GM21381 (cell line): ENCODE measurements around the gene ITPRIP.

Experiments
- ATAC-seq: cut with Tn5 transposase; IDR thresholded peaks from one replicate; pipeline ENCODE4 v1.9.1; 2021; ENCODE audit warnings: mild to moderate bottlenecking, moderate library complexity; ENCODE audit not compliant: unreplicated experiment

The ITPRIP gene

DNA sequence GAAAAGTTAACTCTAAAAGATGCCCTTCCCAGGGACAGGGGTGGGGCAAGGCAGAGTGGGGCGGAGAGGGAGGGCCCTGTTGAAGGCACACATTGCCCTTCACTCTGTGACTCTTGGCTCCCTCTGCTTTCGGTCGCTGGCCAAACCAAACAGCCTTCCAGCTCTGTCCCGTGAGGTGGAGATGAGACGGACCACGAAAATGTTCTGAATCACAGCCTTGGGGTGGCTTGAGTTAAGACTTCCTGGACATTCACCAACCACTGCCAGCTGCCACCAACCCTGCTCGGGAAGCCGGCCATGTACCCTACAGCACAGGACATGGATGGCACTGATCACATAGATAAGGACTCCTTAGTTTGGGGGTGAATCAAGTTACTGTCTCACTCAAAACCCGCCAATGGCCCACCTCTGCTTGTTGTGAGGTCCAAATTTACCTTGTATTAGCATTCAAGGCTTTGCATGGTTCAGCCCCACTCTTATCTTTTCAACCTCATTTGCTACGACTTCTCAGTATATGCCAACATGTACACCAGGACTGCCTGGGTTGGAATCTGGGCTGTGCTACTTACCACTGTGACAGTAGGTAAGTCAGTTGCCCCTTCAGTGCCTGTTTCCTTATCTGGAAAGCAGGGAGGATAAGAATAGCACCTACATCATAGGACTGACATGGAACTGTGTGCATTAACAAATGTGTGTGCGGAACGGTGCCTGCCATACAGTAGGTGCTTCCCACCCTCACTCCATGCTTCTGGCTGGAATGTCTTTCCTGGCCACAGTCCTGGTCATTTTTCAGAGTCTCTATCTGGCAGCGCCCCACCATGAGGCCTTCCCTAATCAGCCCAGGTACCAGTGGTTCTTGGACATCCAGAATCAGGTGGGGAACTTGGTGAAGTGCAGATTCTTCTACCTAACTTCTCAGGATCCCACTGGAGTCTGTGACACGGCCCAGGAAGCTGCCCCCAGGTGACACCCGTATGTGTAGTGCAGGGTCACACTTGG lies 28.0 kb downstream of the ITPRIP start:
- no peak for ATAC-seq

- peak; percentile 79 for ATAC-seq
These were observed 29.8 kb downstream of the ITPRIP start for GRCh38 chr10:104308439-104308903.

DNA sequence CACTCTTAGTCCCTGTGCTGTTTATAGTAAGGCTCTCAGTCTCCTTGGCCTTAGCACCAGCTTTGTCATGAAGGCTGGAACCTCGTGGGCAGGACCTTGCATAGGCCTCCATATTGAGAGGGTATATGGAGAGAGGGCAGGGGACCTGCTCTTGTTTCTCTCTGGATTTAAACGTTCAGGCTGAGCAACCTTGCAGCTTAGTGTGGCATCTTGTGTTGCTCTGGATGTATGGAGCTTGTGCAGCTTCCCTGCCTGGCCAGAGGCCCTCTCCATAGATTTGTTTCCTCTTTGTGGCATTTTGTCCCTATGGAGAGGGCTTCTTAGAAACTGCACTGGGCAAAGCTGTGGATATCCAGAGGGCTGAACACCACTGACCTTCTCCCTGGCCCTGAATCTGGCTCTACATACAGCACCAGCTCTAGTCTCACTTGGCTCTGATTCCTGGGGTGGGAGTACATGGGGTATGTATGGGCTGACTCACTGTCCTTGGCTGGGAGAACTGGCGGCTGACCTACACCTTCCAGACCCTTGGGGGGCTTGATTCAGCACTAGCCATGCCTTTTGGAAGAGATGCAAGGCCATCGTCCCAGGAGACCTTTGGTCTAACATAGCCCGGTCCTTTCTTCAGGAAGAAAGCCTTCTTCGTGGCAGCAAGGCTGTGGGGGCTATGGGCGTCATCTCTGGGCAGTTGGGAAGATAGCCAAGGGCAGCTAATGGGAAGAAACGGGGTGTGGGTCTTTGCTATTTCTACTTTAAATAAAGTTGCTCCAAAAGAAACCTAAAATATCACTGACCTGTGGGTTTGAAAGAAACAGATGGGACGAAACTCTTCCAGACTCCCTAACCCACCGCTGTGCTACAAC lies 30.5 kb downstream of the ITPRIP start:
- no peak for ATAC-seq

DNA sequence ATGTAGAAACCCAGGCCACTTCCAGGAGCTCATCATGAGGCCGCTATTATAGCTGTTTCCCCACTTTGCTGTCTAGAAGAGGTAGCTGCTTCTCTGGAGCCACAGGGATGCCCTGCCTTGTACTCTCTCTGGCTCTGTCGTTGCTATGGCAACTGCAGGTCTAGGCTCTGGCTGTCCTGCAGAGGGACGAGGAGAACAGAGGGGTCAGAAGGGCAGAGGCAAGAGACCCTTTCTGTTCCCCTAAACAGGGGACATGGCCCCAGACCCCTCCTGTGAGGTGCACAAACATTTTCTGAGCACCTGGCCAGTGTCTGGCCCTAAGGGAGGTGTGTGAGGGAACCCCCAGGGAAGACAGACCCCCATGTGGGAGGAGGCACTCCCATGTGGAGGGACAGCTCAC lies 31.4 kb downstream of the ITPRIP start:
- ATAC-seq, result no peak

- ATAC-seq, result no peak
These were observed 33.3 kb downstream of the ITPRIP start for GRCh38 chr10:104304927-104305326.

- ATAC-seq, result no peak
These were observed 33.9 kb downstream of the ITPRIP start for GRCh38 chr10:104304356-104304745.

DNA sequence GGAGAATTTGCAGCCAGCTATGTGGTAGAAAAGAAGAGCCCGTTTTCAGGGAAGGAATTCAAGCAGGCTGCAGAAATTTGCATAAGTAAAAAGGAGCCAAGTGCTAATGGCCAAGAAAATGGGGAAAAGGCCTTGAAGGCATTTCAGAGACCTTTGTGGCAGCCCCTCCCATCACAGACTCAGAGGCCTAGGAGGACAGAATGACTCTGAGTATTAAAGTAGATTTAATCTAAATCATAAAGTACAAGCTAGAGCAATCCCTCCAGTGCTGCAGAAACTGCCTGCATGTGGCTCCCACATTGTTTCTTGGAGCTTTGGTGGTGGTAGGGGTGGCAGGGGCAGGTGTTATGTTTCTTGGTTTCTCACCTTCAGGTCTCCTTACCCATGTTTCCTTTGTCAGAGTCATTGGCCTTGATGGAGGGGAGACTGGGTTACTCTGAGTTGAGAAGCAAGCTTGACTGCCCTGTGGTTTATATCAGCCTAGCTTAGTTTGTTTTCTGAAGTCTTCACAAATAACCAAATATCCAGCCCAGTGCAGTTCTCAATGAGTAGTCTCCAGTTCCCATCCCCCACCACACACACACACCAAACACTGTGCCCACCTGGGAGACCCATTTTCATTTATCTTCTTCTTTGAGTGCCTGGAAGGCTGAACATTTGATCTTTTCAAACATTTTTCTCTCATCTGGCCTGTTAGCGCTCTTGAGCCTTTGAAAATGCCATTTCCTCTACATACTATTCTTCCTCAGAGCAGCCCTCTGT lies 34.5 kb downstream of the ITPRIP start:
- ATAC-seq, result no peak

- no peak for ATAC-seq
These were observed 36.2 kb downstream of the ITPRIP start for GRCh38 chr10:104301907-104302690.

GRCh38 chr10:104300736-104301292 lies 37.5 kb downstream of the ITPRIP start:
- ATAC-seq, result no peak

GRCh38 chr10:104300002-104300735 lies 38.1 kb downstream of the ITPRIP start:
- ATAC-seq, result no peak

- no peak for ATAC-seq
These were observed 39.0 kb downstream of the ITPRIP start for GRCh38 chr10:104299031-104299904.

GRCh38 chr10:104297697-104298660 lies 40.3 kb downstream of the ITPRIP start:
- ATAC-seq, result no peak

DNA sequence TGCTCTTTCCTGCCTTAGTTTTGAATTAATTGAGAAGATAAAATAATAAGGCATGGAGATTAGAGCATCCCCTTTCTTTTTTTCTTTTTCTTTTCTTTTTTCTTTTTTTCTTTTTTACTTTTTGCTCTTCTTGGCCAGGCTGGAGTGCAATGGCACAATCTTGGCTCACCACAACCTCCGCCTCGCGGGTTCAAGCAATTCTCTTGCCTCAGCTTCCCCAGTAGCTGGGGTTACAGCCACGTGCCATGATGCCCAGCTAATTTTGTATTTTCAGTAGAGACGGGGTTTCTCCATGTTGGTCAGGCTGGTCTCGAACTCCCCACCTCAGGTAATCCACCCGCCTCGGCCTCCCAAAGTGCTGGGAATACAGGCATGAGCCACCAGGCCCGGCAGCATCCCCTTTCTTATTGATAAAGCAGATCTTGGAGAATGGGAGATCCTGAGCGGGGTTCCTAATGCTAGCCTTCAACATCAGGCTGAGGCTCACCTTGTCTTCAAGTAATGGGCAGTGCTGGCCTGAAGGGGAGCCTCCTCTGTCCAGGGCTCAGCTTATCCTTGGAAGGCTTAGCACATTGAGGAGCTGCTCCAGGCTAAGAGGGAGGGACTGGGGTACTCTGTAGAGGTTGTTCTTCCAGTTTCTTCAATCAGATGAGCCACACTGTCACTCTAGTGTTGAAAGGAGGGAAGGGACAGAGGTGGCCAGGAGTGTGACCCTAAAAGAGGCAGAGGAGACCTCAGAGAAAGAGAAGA lies 41.4 kb downstream of the ITPRIP start:
- ATAC-seq, result no peak

DNA sequence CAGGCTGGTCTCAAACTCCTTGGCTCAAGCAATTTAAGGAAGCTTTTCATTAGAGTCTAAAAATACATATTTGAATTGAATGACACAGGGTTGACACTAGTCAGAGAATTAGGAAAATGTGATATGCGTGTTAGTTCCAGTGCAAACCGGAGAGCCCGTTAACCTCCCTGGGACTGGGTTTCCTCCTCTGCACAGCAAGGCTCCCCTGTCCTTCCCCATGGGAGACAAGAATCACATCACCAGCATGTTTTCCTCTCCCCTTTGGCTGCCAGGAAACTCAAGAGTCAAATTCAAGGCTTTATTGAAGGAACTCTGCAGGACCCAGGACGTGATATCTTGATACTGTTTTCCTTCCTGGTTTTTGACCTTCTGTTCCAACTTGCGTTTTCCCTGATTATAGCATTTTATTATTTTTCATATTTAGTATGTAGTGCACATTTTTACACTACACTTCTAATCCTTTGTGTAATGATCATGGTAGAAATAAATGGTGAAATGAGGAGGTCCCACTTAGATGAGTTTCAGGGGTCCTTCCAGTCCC lies 44.4 kb downstream of the ITPRIP start:
- no peak for ATAC-seq

DNA sequence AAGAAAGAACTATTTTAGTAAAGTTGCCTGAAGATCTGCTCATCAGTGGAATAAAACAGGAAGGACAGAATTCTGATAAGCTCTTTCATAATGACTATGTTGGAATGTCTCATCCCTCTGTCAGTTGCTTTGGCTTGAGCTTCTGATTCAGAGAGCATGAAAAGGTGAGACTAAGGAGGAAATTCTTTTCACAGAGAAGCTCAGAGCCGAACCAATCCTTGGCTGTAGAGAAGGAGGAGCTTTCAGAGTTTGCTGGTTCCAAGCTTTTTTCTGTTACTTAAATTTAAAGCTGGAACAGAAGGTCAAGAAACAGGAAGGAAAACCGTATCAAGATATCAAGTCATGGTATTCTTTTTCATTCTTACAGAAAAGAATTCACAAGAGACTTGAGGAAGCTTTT lies 45.3 kb downstream of the ITPRIP start:
- ATAC-seq, result no peak

- peak; percentile 98 for ATAC-seq
These were observed 46.8 kb downstream of the ITPRIP start for GRCh38 chr10:104291439-104291951.
